ENCODE results near the gene MRPS16. TPM values are rescaled to one million over a fixed set of nuclear protein-coding genes. Genes with fewer than 3 reads are reported as not detected.

The MRPS16 gene
- total and polyA plus RNA-seq, 2 of the 13 experiments (the other 11 are each of a cell fraction or from before 2014, with no cell fraction given), result 70.1 to 135 TPM

- TF ChIP-seq ZNF776 (CRISPR knock-in tag; IDR thresholded peaks at IDR 0.05), result peak; percentile 87; the same call in 1 of the 2 replicates
- TF ChIP-seq ZNF616 (CRISPR knock-in tag; IDR thresholded peaks at IDR 0.05; ENCODE audit: low read depth), result peak; percentile 81; the same call in 1 of the 2 replicates
- TF ChIP-seq ZFX (CRISPR knock-in tag; IDR thresholded peaks at IDR 0.05; ENCODE audit: low read depth), result peak; percentile 76
- TF ChIP-seq ZNF747 (CRISPR knock-in tag; IDR thresholded peaks at IDR 0.05; ENCODE audit: borderline replicate concordance), result peak; percentile 92; the same call in 1 of the 2 replicates
- 0 out of 2 replicates have a peak, but pooled peaks have one; percentile 56 for TF ChIP-seq HNRNPL (IDR thresholded peaks at IDR 0.05; ENCODE audit: low read depth, low read length)
- peak; percentile 79 for TF ChIP-seq ZNF609 (CRISPR knock-in tag; IDR thresholded peaks at IDR 0.05; ENCODE audit: borderline replicate concordance)
- TF ChIP-seq XRCC5 (optimal IDR thresholded peaks at IDR 0.05; ENCODE audit: low read length), result peak; percentile 85
- TF ChIP-seq ZNF232 (CRISPR knock-in tag; IDR thresholded peaks at IDR 0.05; ENCODE audit: borderline replicate concordance), result no peak; the same call in 1 of the 2 replicates
- peak; percentile 91 for TF ChIP-seq GABPB1 (CRISPR knock-in tag; IDR thresholded peaks at IDR 0.05)
- peak; percentile 94 for TF ChIP-seq ZNF383 (CRISPR knock-in tag; IDR thresholded peaks at IDR 0.05; ENCODE audit: borderline replicate concordance)
- peak; percentile 71 for TF ChIP-seq ZNF792 (CRISPR knock-in tag; IDR thresholded peaks at IDR 0.05)
- no peak for TF ChIP-seq U2AF2 (IDR thresholded peaks at IDR 0.05; ENCODE audit: low read depth, low read length)
- TF ChIP-seq MTF2 (CRISPR knock-in tag; IDR thresholded peaks at IDR 0.05; ENCODE audit: borderline replicate concordance), result no peak; the same call in 1 of the 2 replicates
- no peak for TF ChIP-seq ZNF850 (CRISPR knock-in tag; conservative IDR thresholded peaks at IDR 0.05)
- no peak for TF ChIP-seq ZFP36 (IDR thresholded peaks at IDR 0.05; ENCODE audit: borderline replicate concordance, low read depth, low read length, partially characterized antibody)
- TF ChIP-seq KDM5B (CRISPR knock-in tag; IDR thresholded peaks at IDR 0.05; ENCODE audit: borderline replicate concordance), result peak; percentile 97
- TF ChIP-seq HDAC2 (CRISPR knock-in tag; IDR thresholded peaks at IDR 0.05), result peak; percentile 64
- peak; percentile 89; the same call in 1 of the 2 replicates for TF ChIP-seq ZNF788 (CRISPR knock-in tag; IDR thresholded peaks at IDR 0.05; ENCODE audit: borderline replicate concordance)
- no peak for TF ChIP-seq ZNF326 (CRISPR knock-in tag; IDR thresholded peaks at IDR 0.05; ENCODE audit: borderline replicate concordance)
- peak; percentile 78; the same call in 1 of the 2 replicates for TF ChIP-seq KDM3A (CRISPR knock-in tag; IDR thresholded peaks at IDR 0.05; ENCODE audit: low read depth)
- no peak for TF ChIP-seq RCOR2 (CRISPR knock-in tag; IDR thresholded peaks at IDR 0.05)
- TF ChIP-seq ZFP37 (CRISPR knock-in tag; IDR thresholded peaks at IDR 0.05; ENCODE audit: borderline replicate concordance), result no peak
- peak; percentile 94 for TF ChIP-seq SALL1 (CRISPR knock-in tag; IDR thresholded peaks at IDR 0.05)
- TF ChIP-seq SOX6 (IDR thresholded peaks at IDR 0.05), result no peak
- peak; percentile 79 for TF ChIP-seq SOX6 (CRISPR knock-in tag; IDR thresholded peaks at IDR 0.05)
These were observed 5.6 kb downstream of the MRPS16 start, which contains the start of gene DNAJC9 (continued) for GRCh38 chr10:73246646-73247508.
